ENCODE data around the gene C2orf42. TPM values are rescaled to one million over a fixed set of nuclear protein-coding genes. Genes with fewer than 3 reads are reported as not detected.
"Not testable (repeated sequence)": the region's sequence is repeated elsewhere in the genome, so short reads cannot be mapped to it uniquely, and the experiment has no call there.

Gene C2orf42
- total RNA-seq, 1 donor from 2014 or later, result 9.9 TPM

- peak; percentile 84 to 94 for DNase-seq (ENCODE audit: low read depth in 2 of 2)
Observed at GRCh38 chr2:70132244-70133126, 58.3 kb downstream of the C2orf42 start.

- DNase-seq (ENCODE audit: low read depth in 2 of 2), result not testable (repeated sequence)
Observed at GRCh38 chr2:70131344-70132143, 59.3 kb downstream of the C2orf42 start.

- DNase-seq (ENCODE audit: low read depth in 2 of 2), result no peak
Observed at GRCh38 chr2:70128005-70128404, 62.8 kb downstream of the C2orf42 start.

GRCh38 chr2:70126413-70126812 is 64.4 kb downstream of the C2orf42 start:
- DNase-seq (ENCODE audit: low read depth in 2 of 2), result no peak

GRCh38 chr2:70125498-70125898 is 65.3 kb downstream of the C2orf42 start:
- no peak for DNase-seq (ENCODE audit: low read depth in 2 of 2)

GRCh38 chr2:70124983-70125480 is 65.8 kb downstream of the C2orf42 start:
- peak in 1 of 2 donors; percentile 57 for DNase-seq (ENCODE audit: low read depth in 2 of 2)

- DNase-seq (ENCODE audit: low read depth in 2 of 2), result no peak
Observed at GRCh38 chr2:70123829-70124116, 67.0 kb downstream of the C2orf42 start.

GRCh38 chr2:70123051-70123828 is 67.6 kb downstream of the C2orf42 start:
- DNase-seq (ENCODE audit: low read depth in 2 of 2), result no peak

- no peak for DNase-seq (ENCODE audit: low read depth in 2 of 2)
Observed at GRCh38 chr2:70122470-70122869, 68.3 kb downstream of the C2orf42 start.

GRCh38 chr2:70121627-70122372 is 69.0 kb downstream of the C2orf42 start:
- no peak for DNase-seq (ENCODE audit: low read depth in 2 of 2)

GRCh38 chr2:70118798-70119454 is 71.9 kb downstream of the C2orf42 start:
- DNase-seq (ENCODE audit: low read depth in 2 of 2), result peak in 1 of 2 donors; percentile 48

GRCh38 chr2:70116936-70117552 is 73.8 kb downstream of the C2orf42 start:
- DNase-seq (ENCODE audit: low read depth in 2 of 2), result no peak

- no peak for DNase-seq (ENCODE audit: low read depth in 2 of 2)
Observed at GRCh38 chr2:70115646-70116442, 75.0 kb downstream of the C2orf42 start.

- DNase-seq (ENCODE audit: low read depth in 2 of 2), result no peak
Observed at GRCh38 chr2:70113359-70114070, 77.3 kb downstream of the C2orf42 start.

GRCh38 chr2:70111752-70112591 is 78.8 kb downstream of the C2orf42 start:
- no peak for DNase-seq (ENCODE audit: low read depth in 2 of 2)

GRCh38 chr2:70110397-70110796 is 80.4 kb downstream of the C2orf42 start:
- DNase-seq (ENCODE audit: low read depth in 2 of 2), result not testable (repeated sequence)

GRCh38 chr2:70106138-70106537 is 84.7 kb downstream of the C2orf42 start:
- DNase-seq (ENCODE audit: low read depth in 2 of 2), result not testable (repeated sequence)
